Measurements from ENCODE around the gene DCAF5. TPM values are rescaled to one million over a fixed set of nuclear protein-coding genes. Genes with fewer than 3 reads are reported as not detected.
A peak's percentile ranks its signal among the peaks of the same experiment; 100 is the strongest.

DCAF5 gene
- total RNA-seq, 4 donors from 2014 or later, result 37.4 to 67.1 (median 46.4) TPM

DNA sequence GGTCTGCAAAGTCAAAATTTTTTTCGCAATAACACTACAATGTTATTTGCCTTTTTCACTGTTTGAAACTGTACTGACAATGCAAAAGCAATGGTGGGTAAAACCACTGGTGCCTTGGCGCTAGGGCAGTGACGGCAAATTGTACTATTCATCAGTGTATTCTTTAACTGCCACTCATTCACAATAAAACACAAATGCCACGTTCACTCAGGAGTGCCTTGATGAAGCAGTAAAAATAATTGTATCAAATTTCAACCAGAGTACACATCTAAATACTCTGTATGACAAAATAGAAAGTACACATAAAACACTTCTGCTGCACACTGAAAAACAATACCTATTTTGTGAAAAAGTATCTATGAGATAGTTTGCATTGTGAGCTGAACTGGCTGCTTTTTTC lies 17.8 kb downstream of the DCAF5 start:
- Histone ChIP-seq H3K27ac (replicated peaks in 1 of 4) (no peak overlapping the region), H3K4me1 (peaks cover 47 to 85% (median 72%) of the 10 kb centered on the region in 4 donors), H3K4me3 (no peak overlapping the region), H3K27me3 (no peaks in the 10 kb centered on the region), H3K36me3 (peaks cover 0 to 4% (median 0%) of the 10 kb centered on the region in 4 donors), H3K9me3 (no peaks in the 10 kb centered on the region)
- intact Hi-C loops (cut with DNase I), result loop anchor here (10.0 kb wide), 1 partner anchor 260 kb away; the partner anchor contains the start of genes ERH and SLC39A9
- DNase-seq (ENCODE audit: extremely low spot score), result no peak
- 90% methylated on average over 4 of the region's 4 CpGs for WGBS
- TF ChIP-seq POLR2AphosphoS5 (IDR thresholded peaks at IDR 0.05) (no peak), POLR2A (IDR thresholded peaks at IDR 0.05; ENCODE audit: low read depth) (no peak), EP300 (IDR thresholded peaks at IDR 0.05) (no peak)
- TF ChIP-seq, protein P1, sequence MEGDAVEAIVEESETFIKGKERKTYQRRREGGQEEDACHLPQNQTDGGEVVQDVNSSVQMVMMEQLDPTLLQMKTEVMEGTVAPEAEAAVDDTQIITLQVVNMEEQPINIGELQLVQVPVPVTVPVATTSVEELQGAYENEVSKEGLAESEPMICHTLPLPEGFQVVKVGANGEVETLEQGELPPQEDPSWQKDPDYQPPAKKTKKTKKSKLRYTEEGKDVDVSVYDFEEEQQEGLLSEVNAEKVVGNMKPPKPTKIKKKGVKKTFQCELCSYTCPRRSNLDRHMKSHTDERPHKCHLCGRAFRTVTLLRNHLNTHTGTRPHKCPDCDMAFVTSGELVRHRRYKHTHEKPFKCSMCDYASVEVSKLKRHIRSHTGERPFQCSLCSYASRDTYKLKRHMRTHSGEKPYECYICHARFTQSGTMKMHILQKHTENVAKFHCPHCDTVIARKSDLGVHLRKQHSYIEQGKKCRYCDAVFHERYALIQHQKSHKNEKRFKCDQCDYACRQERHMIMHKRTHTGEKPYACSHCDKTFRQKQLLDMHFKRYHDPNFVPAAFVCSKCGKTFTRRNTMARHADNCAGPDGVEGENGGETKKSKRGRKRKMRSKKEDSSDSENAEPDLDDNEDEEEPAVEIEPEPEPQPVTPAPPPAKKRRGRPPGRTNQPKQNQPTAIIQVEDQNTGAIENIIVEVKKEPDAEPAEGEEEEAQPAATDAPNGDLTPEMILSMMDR (IDR thresholded peaks at IDR 0.05), result no peak

DNA sequence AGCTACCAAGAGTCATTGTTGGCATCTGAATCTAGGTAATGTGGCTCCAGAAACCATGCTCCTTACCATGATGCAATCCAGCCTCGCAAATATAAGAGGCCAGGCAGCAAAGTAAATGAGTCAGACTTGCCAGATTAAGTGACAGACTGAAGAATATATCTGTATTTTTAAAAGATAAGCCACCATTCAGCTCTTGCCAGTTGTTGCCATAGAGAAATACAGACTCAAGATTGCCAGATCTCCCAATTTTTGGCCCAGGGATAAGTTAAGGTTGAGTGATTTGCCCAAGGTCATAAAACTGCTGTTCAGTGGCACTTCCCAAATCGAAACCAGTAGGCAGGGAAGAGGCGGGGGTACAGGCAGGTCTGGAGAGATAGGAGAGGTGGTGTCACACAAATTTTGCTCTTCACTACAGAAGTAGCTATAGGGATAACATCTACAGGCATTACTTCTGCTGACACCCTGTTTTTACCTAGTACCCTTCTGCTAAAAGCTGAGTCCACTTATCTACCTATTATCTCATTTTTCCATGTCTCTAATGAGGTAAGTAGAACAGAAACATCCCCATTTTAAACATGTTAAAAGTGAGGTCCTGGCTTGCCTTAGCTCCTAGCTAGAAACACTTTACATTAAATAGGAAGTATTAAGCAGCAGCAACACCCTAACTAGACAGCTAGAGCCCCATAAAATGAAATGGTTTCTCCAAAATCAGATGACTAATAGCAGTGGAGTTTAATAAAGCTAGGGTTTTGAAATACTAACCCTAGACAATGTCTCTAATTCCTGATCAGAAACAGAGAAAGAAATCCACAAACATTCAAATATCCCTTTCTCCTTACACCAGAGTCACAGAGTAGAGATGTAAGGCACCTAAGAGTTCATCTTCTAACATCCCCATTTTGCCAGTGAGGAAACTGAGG lies 19.5 kb downstream of the DCAF5 start:
- Histone ChIP-seq H3K27ac (replicated peaks in 1 of 4) (peak overlapping the region in 3 of 4 donors; percentile 9 to 59 (median 24)), H3K36me3 (no peaks in the 10 kb centered on the region), H3K27me3 (no peaks in the 10 kb centered on the region), H3K4me3 (no peak overlapping the region), H3K9me3 (no peaks in the 10 kb centered on the region), H3K4me1 (peaks cover 47 to 85% (median 73%) of the 10 kb centered on the region in 4 donors)
- intact Hi-C loops (cut with DNase I), result loop anchor here (10.0 kb wide), 1 partner anchor 261 kb away; the partner anchor contains the start of genes ERH and SLC39A9
- TF ChIP-seq, protein P1 (IDR thresholded peaks at IDR 0.05), result no peak
- peak in 1 of 2 donors; percentile 12 for TF ChIP-seq POLR2AphosphoS5 (IDR thresholded peaks at IDR 0.05)
- no peak for DNase-seq (ENCODE audit: extremely low spot score)
- WGBS, result 61% methylated on average over 3 of the region's 3 CpGs

DNA sequence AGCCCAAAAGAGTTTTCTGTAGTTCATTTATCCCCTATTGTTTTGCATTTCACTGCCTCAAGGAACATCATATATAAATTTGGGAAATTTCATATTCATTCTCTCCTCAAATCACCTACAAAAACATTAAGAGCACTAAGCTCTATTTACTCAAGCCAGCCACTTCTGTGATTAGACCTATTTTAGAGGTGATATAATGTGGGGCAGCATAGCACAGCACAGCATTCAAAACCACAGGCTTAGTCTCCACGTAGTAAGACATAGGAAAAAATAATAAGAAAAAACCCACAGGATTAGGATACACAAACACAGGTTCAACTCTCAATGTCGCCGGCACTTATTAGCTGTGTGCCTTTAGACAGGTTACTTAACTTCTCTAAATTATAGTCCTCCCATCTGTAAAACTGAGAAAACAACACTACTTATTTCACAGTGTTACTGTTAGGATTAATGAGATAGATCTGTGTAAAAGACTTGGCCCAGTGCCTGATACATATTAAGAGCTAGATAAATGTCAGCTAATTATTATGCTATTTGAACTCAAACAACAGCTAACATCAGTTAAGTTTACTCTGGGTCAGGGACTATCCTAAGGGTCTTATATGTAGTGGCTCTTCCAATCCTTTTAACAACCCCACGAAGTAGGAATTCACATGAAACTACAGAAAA lies 20.3 kb downstream of the DCAF5 start:
- intact Hi-C loops (cut with DNase I), result loop anchor here (10.0 kb wide), 1 partner anchor 262 kb away; the partner anchor contains the start of genes ERH and SLC39A9
- DNase-seq (ENCODE audit: extremely low spot score), result no peak
- Histone ChIP-seq H3K36me3 (no peaks in the 10 kb centered on the region), H3K4me3 (no peak overlapping the region), H3K27me3 (no peaks in the 10 kb centered on the region), H3K9me3 (no peaks in the 10 kb centered on the region), H3K27ac (replicated peaks in 1 of 4) (peak overlapping the region in 2 of 4 donors; percentile 24 to 59), H3K4me1 (peaks cover 39 to 82% (median 69%) of the 10 kb centered on the region in 4 donors)
- TF ChIP-seq, protein P1 (IDR thresholded peaks at IDR 0.05), result no peak
- TF ChIP-seq EP300 (IDR thresholded peaks at IDR 0.05) (no peak), POLR2A (IDR thresholded peaks at IDR 0.05; ENCODE audit: low read depth) (no peak), POLR2AphosphoS5 (IDR thresholded peaks at IDR 0.05) (no peak)
- 84% methylated on average over 4 of the region's 4 CpGs for WGBS

DNA sequence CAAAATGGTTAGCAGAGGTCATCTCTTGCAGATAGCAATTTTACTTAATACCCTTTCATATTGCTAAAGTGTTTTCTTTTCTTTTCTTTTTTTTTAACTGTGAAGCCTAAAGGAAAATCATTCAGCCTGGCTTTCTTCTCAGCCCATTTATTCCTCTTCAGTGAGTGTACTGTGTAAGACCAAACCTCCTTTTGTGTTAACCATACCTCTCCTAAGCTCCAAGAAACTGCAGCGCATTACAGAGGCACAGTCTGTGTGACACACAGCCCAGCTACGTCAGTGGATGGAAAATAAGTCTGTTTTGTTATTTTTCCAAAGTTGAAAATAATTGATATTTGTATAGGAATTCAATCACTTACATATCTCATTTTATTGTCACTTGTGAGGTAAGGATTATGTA lies 21.7 kb downstream of the DCAF5 start:
- 79% methylated on average over 2 of the region's 2 CpGs for WGBS
- Histone ChIP-seq H3K4me3 (no peak overlapping the region), H3K27ac (replicated peaks in 1 of 4) (no peak overlapping the region), H3K36me3 (no peaks in the 10 kb centered on the region), H3K4me1 (peaks cover 33 to 78% (median 61%) of the 10 kb centered on the region in 4 donors), H3K9me3 (no peaks in the 10 kb centered on the region), H3K27me3 (no peaks in the 10 kb centered on the region)
- TF ChIP-seq POLR2AphosphoS5 (IDR thresholded peaks at IDR 0.05), result no peak
- TF ChIP-seq EP300 (IDR thresholded peaks at IDR 0.05), result no peak
- TF ChIP-seq POLR2A (IDR thresholded peaks at IDR 0.05; ENCODE audit: low read depth), result no peak
- TF ChIP-seq, protein P1 (IDR thresholded peaks at IDR 0.05), result no peak
- intact Hi-C loops (cut with DNase I), result loop anchor here (10.0 kb wide), 1 partner anchor 264 kb away; the partner anchor contains the start of genes ERH and SLC39A9
- DNase-seq (ENCODE audit: extremely low spot score), result no peak

Measured in esophagus muscularis mucosa (tissue), 4 donors.